ENCODE results near the gene TEAD4. TPM values are rescaled to one million over a fixed set of nuclear protein-coding genes. Genes with fewer than 3 reads are reported as not detected.
A peak's percentile ranks its signal among the peaks of the same experiment; 100 is the strongest.

Gene TEAD4
- total and polyA plus RNA-seq, 2 donors, result 1.6 to 15.1 TPM

GRCh38 chr12:2934371-2934770 is 24.8 kb upstream of the TEAD4 start:
- Histone ChIP-seq H3K4me1 (ENCODE audit: control insufficient read depth in 2 of 2, insufficient read depth in 2 of 2, low read length in 2 of 2) (no peaks in the 10 kb centered on the region), H3K27ac (ENCODE audit: low read depth in 1 of 2, low read length in 1 of 2) (no peak overlapping the region), H3K9me3 (ENCODE audit: control insufficient read depth in 2 of 2, insufficient read depth in 1 of 2, low read length in 1 of 2) (no peaks in the 10 kb centered on the region), H3K4me3 (ENCODE audit: low read length in 2 of 2) (no peak overlapping the region), H3K27me3 (ENCODE audit: control insufficient read depth in 2 of 2, insufficient read depth in 1 of 2, low read length in 1 of 2) (no peaks in the 10 kb centered on the region), H3K36me3 (ENCODE audit: control insufficient read depth in 2 of 2, insufficient read depth in 2 of 2, low read length in 1 of 2) (peaks cover 10 to 11% of the 10 kb centered on the region in 2 donors)
- 96% methylated on average over 6 of the region's 6 CpGs for WGBS
- DNase-seq (ENCODE audit: low read depth in 6 of 9, low spot score in 9 of 9), result no peak

- 96% methylated on average over 11 of the region's 11 CpGs for WGBS
- Histone ChIP-seq H3K4me1 (ENCODE audit: control insufficient read depth in 2 of 2, insufficient read depth in 2 of 2, low read length in 2 of 2) (no peaks in the 10 kb centered on the region), H3K4me3 (ENCODE audit: low read length in 2 of 2) (no peak overlapping the region), H3K36me3 (ENCODE audit: control insufficient read depth in 2 of 2, insufficient read depth in 2 of 2, low read length in 1 of 2) (peaks cover 5 to 17% of the 10 kb centered on the region in 2 donors), H3K9me3 (ENCODE audit: control insufficient read depth in 2 of 2, insufficient read depth in 1 of 2, low read length in 1 of 2) (no peaks in the 10 kb centered on the region), H3K27me3 (ENCODE audit: control insufficient read depth in 2 of 2, insufficient read depth in 1 of 2, low read length in 1 of 2) (no peaks in the 10 kb centered on the region), H3K27ac (ENCODE audit: low read depth in 1 of 2, low read length in 1 of 2) (no peak overlapping the region)
- no peak for DNase-seq (ENCODE audit: low read depth in 6 of 9, low spot score in 9 of 9)
Measured at GRCh38 chr12:2936301-2936700, 22.9 kb upstream of the TEAD4 start.

GRCh38 chr12:2937500-2937899 is 21.7 kb upstream of the TEAD4 start:
- 92% methylated on average over 3 of the region's 3 CpGs for WGBS
- H3K27ac ChIP-seq (ENCODE audit: low read depth in 1 of 2, low read length in 1 of 2), result no peak overlapping the region
- no peaks in the 10 kb centered on the region for H3K4me1 ChIP-seq (ENCODE audit: control insufficient read depth in 2 of 2, insufficient read depth in 2 of 2, low read length in 2 of 2)
- H3K4me3 ChIP-seq (ENCODE audit: low read length in 2 of 2), result no peak overlapping the region
- H3K27me3 ChIP-seq (ENCODE audit: control insufficient read depth in 2 of 2, insufficient read depth in 1 of 2, low read length in 1 of 2), result no peaks in the 10 kb centered on the region
- H3K9me3 ChIP-seq (ENCODE audit: control insufficient read depth in 2 of 2, insufficient read depth in 1 of 2, low read length in 1 of 2), result no peaks in the 10 kb centered on the region
- DNase-seq (ENCODE audit: low read depth in 6 of 9, low spot score in 9 of 9), result no peak
- H3K36me3 ChIP-seq (ENCODE audit: control insufficient read depth in 2 of 2, insufficient read depth in 2 of 2, low read length in 1 of 2), result peaks cover 0 to 17% of the 10 kb centered on the region in 2 donors

GRCh38 chr12:2939191-2939590 is 20.0 kb upstream of the TEAD4 start:
- Histone ChIP-seq H3K4me3 (ENCODE audit: low read length in 2 of 2) (no peak overlapping the region), H3K9me3 (ENCODE audit: control insufficient read depth in 2 of 2, insufficient read depth in 1 of 2, low read length in 1 of 2) (no peaks in the 10 kb centered on the region), H3K4me1 (ENCODE audit: control insufficient read depth in 2 of 2, insufficient read depth in 2 of 2, low read length in 2 of 2) (no peaks in the 10 kb centered on the region), H3K27ac (ENCODE audit: low read depth in 1 of 2, low read length in 1 of 2) (no peak overlapping the region), H3K27me3 (ENCODE audit: control insufficient read depth in 2 of 2, insufficient read depth in 1 of 2, low read length in 1 of 2) (no peaks in the 10 kb centered on the region), H3K36me3 (ENCODE audit: control insufficient read depth in 2 of 2, insufficient read depth in 2 of 2, low read length in 1 of 2) (peaks cover 0 to 17% of the 10 kb centered on the region in 2 donors)
- no peak for DNase-seq (ENCODE audit: low read depth in 6 of 9, low spot score in 9 of 9)
- 96% methylated on average over 5 of the region's 5 CpGs for WGBS

GRCh38 chr12:2940564-2940963 is 18.6 kb upstream of the TEAD4 start:
- WGBS, result 92% methylated on average over 10 of the region's 10 CpGs
- no peaks in the 10 kb centered on the region for H3K4me1 ChIP-seq (ENCODE audit: control insufficient read depth in 2 of 2, insufficient read depth in 2 of 2, low read length in 2 of 2)
- H3K9me3 ChIP-seq (ENCODE audit: control insufficient read depth in 2 of 2, insufficient read depth in 1 of 2, low read length in 1 of 2), result no peaks in the 10 kb centered on the region
- DNase-seq (ENCODE audit: low read depth in 6 of 9, low spot score in 9 of 9), result no peak
- no peaks in the 10 kb centered on the region for H3K27me3 ChIP-seq (ENCODE audit: control insufficient read depth in 2 of 2, insufficient read depth in 1 of 2, low read length in 1 of 2)
- H3K36me3 ChIP-seq (ENCODE audit: control insufficient read depth in 2 of 2, insufficient read depth in 2 of 2, low read length in 1 of 2), result peaks cover 0 to 14% of the 10 kb centered on the region in 2 donors
- no peak overlapping the region for H3K4me3 ChIP-seq (ENCODE audit: low read length in 2 of 2)
- H3K27ac ChIP-seq (ENCODE audit: low read depth in 1 of 2, low read length in 1 of 2), result no peak overlapping the region

- H3K4me3 ChIP-seq (ENCODE audit: low read length in 2 of 2), result no peak overlapping the region
- no peaks in the 10 kb centered on the region for H3K9me3 ChIP-seq (ENCODE audit: control insufficient read depth in 2 of 2, insufficient read depth in 1 of 2, low read length in 1 of 2)
- no peaks in the 10 kb centered on the region for H3K4me1 ChIP-seq (ENCODE audit: control insufficient read depth in 2 of 2, insufficient read depth in 2 of 2, low read length in 2 of 2)
- H3K36me3 ChIP-seq (ENCODE audit: control insufficient read depth in 2 of 2, insufficient read depth in 2 of 2, low read length in 1 of 2), result peaks cover 0 to 14% of the 10 kb centered on the region in 2 donors
- H3K27ac ChIP-seq (ENCODE audit: low read depth in 1 of 2, low read length in 1 of 2), result no peak overlapping the region
- H3K27me3 ChIP-seq (ENCODE audit: control insufficient read depth in 2 of 2, insufficient read depth in 1 of 2, low read length in 1 of 2), result no peaks in the 10 kb centered on the region
- no peak for DNase-seq (ENCODE audit: low read depth in 6 of 9, low spot score in 9 of 9)
- 96% methylated on average over 8 of the region's 8 CpGs for WGBS
Measured at GRCh38 chr12:2941524-2941923, 17.7 kb upstream of the TEAD4 start.

GRCh38 chr12:2944401-2945047 is 14.7 kb upstream of the TEAD4 start:
- H3K27ac ChIP-seq (ENCODE audit: low read depth in 1 of 2, low read length in 1 of 2), result no peak overlapping the region
- H3K4me1 ChIP-seq (ENCODE audit: control insufficient read depth in 2 of 2, insufficient read depth in 2 of 2, low read length in 2 of 2), result no peaks in the 10 kb centered on the region
- H3K27me3 ChIP-seq (ENCODE audit: control insufficient read depth in 2 of 2, insufficient read depth in 1 of 2, low read length in 1 of 2), result no peaks in the 10 kb centered on the region
- WGBS, result 40% methylated on average over 24 of the region's 24 CpGs
- no peak overlapping the region for H3K4me3 ChIP-seq (ENCODE audit: low read length in 2 of 2)
- no peaks in the 10 kb centered on the region for H3K9me3 ChIP-seq (ENCODE audit: control insufficient read depth in 2 of 2, insufficient read depth in 1 of 2, low read length in 1 of 2)
- DNase-seq (ENCODE audit: low read depth in 6 of 9, low spot score in 9 of 9), result peak in 7 of 9 donors; percentile 6 to 49 (median 19)
- H3K36me3 ChIP-seq (ENCODE audit: control insufficient read depth in 2 of 2, insufficient read depth in 2 of 2, low read length in 1 of 2), result peaks cover 0 to 10% of the 10 kb centered on the region in 2 donors

- Histone ChIP-seq H3K27ac (ENCODE audit: low read depth in 1 of 2, low read length in 1 of 2) (no peak overlapping the region), H3K4me1 (ENCODE audit: control insufficient read depth in 2 of 2, insufficient read depth in 2 of 2, low read length in 2 of 2) (no peaks in the 10 kb centered on the region), H3K27me3 (ENCODE audit: control insufficient read depth in 2 of 2, insufficient read depth in 1 of 2, low read length in 1 of 2) (no peaks in the 10 kb centered on the region), H3K9me3 (ENCODE audit: control insufficient read depth in 2 of 2, insufficient read depth in 1 of 2, low read length in 1 of 2) (no peaks in the 10 kb centered on the region), H3K4me3 (ENCODE audit: low read length in 2 of 2) (no peak overlapping the region), H3K36me3 (ENCODE audit: control insufficient read depth in 2 of 2, insufficient read depth in 2 of 2, low read length in 1 of 2) (no peaks in the 10 kb centered on the region)
- no peak for DNase-seq (ENCODE audit: low read depth in 6 of 9, low spot score in 9 of 9)
- 94% methylated on average over 4 of the region's 4 CpGs for WGBS
Measured at GRCh38 chr12:2949411-2949810, 9.8 kb upstream of the TEAD4 start.

- WGBS, result 96% methylated on average over 1 of the region's 1 CpG
- Histone ChIP-seq H3K27ac (ENCODE audit: low read depth in 1 of 2, low read length in 1 of 2) (no peak overlapping the region), H3K4me3 (ENCODE audit: low read length in 2 of 2) (no peak overlapping the region), H3K9me3 (ENCODE audit: control insufficient read depth in 2 of 2, insufficient read depth in 1 of 2, low read length in 1 of 2) (no peaks in the 10 kb centered on the region), H3K4me1 (ENCODE audit: control insufficient read depth in 2 of 2, insufficient read depth in 2 of 2, low read length in 2 of 2) (peaks cover 0 to 5% of the 10 kb centered on the region in 2 donors), H3K36me3 (ENCODE audit: control insufficient read depth in 2 of 2, insufficient read depth in 2 of 2, low read length in 1 of 2) (no peaks in the 10 kb centered on the region), H3K27me3 (ENCODE audit: control insufficient read depth in 2 of 2, insufficient read depth in 1 of 2, low read length in 1 of 2) (peaks cover 42 to 48% of the 10 kb centered on the region in 2 donors)
- DNase-seq (ENCODE audit: low read depth in 6 of 9, low spot score in 9 of 9), result no peak
Measured at GRCh38 chr12:2955888-2956287, 3.3 kb upstream of the TEAD4 start.

Measured in thymus (tissue), 11 donors.